IPS DF 4.7 (cell line): ENCODE measurements around the gene PPP2R2C.

Experiments
- DNase-seq: peaks from one replicate; pipeline ENCODE4 v3.0.0-alpha.2; 2013; ENCODE audit warnings: low spot score; ENCODE audit errors: extremely low read depth

Gene PPP2R2C

GRCh38 chr4:6426571-6427438 lies 45.6 kb downstream of the PPP2R2C start:
- DNase-seq, result no peak

- no peak for DNase-seq
Observed at GRCh38 chr4:6425911-6426310, 46.5 kb downstream of the PPP2R2C start.

- DNase-seq, result no peak
Observed at GRCh38 chr4:6425336-6425735, 47.1 kb downstream of the PPP2R2C start.

GRCh38 chr4:6424425-6424824 lies 48.0 kb downstream of the PPP2R2C start:
- no peak for DNase-seq

- no peak for DNase-seq
Observed at GRCh38 chr4:6423575-6423974, 48.8 kb downstream of the PPP2R2C start.

- no peak for DNase-seq
Observed at GRCh38 chr4:6422866-6423265, 49.5 kb downstream of the PPP2R2C start.

- DNase-seq, result no peak
Observed at GRCh38 chr4:6422105-6422504, 50.3 kb downstream of the PPP2R2C start.

GRCh38 chr4:6421397-6421796 lies 51.0 kb downstream of the PPP2R2C start:
- no peak for DNase-seq

- no peak for DNase-seq
Observed at GRCh38 chr4:6420972-6421371, 51.4 kb downstream of the PPP2R2C start.

GRCh38 chr4:6420036-6420435 lies 52.4 kb downstream of the PPP2R2C start:
- no peak for DNase-seq

GRCh38 chr4:6419452-6420028 lies 52.9 kb downstream of the PPP2R2C start:
- DNase-seq, result no peak

GRCh38 chr4:6418193-6418755 lies 54.1 kb downstream of the PPP2R2C start:
- no peak for DNase-seq

GRCh38 chr4:6417516-6418050 lies 54.8 kb downstream of the PPP2R2C start:
- no peak for DNase-seq

GRCh38 chr4:6416518-6417286 lies 55.7 kb downstream of the PPP2R2C start:
- DNase-seq, result no peak

GRCh38 chr4:6415031-6415705 lies 57.2 kb downstream of the PPP2R2C start:
- no peak for DNase-seq

- no peak for DNase-seq
Observed at GRCh38 chr4:6414578-6414977, 57.8 kb downstream of the PPP2R2C start.

- no peak for DNase-seq
Observed at GRCh38 chr4:6410664-6411063, 61.8 kb downstream of the PPP2R2C start.

GRCh38 chr4:6410068-6410467 lies 62.3 kb downstream of the PPP2R2C start:
- no peak for DNase-seq

GRCh38 chr4:6409381-6409780 lies 63.0 kb downstream of the PPP2R2C start:
- no peak for DNase-seq

- DNase-seq, result no peak
Observed at GRCh38 chr4:6408263-6408662, 64.2 kb downstream of the PPP2R2C start.

- no peak for DNase-seq
Observed at GRCh38 chr4:6405397-6405706, 67.1 kb downstream of the PPP2R2C start.
